Germinal center (tissue), 1 donor: ENCODE measurements around the gene ACAD10.

ENCODE experiments used
- DNase-seq: peaks from one replicate; pipeline ENCODE4 v3.0.0; 2012; ENCODE audit warnings: mixed read lengths, low spot score

Gene ACAD10

GRCh38 chr12:111776836-111777344 lies 91.0 kb downstream of the ACAD10 start:
- no peak for DNase-seq

GRCh38 chr12:111777345-111778045 lies 91.6 kb downstream of the ACAD10 start:
- DNase-seq = no peak

GRCh38 chr12:111780166-111780565 lies 94.3 kb downstream of the ACAD10 start:
- DNase-seq = no peak

- DNase-seq = no peak
Observed at GRCh38 chr12:111780615-111781014, 94.8 kb downstream of the ACAD10 start.

GRCh38 chr12:111781085-111781658 lies 95.3 kb downstream of the ACAD10 start:
- DNase-seq = no peak

- DNase-seq = no peak
Observed at GRCh38 chr12:111783046-111783445, 97.2 kb downstream of the ACAD10 start.

GRCh38 chr12:111784953-111785352 lies 99.1 kb downstream of the ACAD10 start:
- no peak for DNase-seq

GRCh38 chr12:111785651-111786050 lies 99.8 kb downstream of the ACAD10 start:
- DNase-seq = no peak

- no peak for DNase-seq
Observed at GRCh38 chr12:111788178-111788654, 102.4 kb downstream of the ACAD10 start.

- DNase-seq = no peak
Observed at GRCh38 chr12:111789779-111790178, 103.9 kb downstream of the ACAD10 start.

GRCh38 chr12:111791507-111791906 lies 105.7 kb downstream of the ACAD10 start:
- DNase-seq = no peak

- DNase-seq = no peak
Observed at GRCh38 chr12:111792155-111792855, 106.5 kb downstream of the ACAD10 start.

GRCh38 chr12:111792856-111793235 lies 107.0 kb downstream of the ACAD10 start:
- DNase-seq = no peak

GRCh38 chr12:111798182-111798581 lies 112.3 kb downstream of the ACAD10 start:
- no peak for DNase-seq

- DNase-seq = no peak
Observed at GRCh38 chr12:111799758-111800157, 113.9 kb downstream of the ACAD10 start.

- DNase-seq = no peak
Observed at GRCh38 chr12:111803038-111803626, 117.3 kb downstream of the ACAD10 start.

GRCh38 chr12:111803851-111804250 lies 118.0 kb downstream of the ACAD10 start:
- DNase-seq = no peak

- DNase-seq = no peak
Observed at GRCh38 chr12:111806304-111806703, 120.5 kb downstream of the ACAD10 start.
